ENCODE measurements around the gene TAOK3.

Gene TAOK3

GRCh38 chr12:118189741-118190191 is 182.9 kb downstream of the TAOK3 start:
- DNase-seq (ENCODE audit: low read depth): no peak
- peak overlapping the region; percentile 62 for H3K4me3 ChIP-seq (ENCODE audit: low read length)

GRCh38 chr12:118188690-118189371 is 183.9 kb downstream of the TAOK3 start:
- H3K4me3 ChIP-seq (ENCODE audit: low read length): peak overlapping the region; percentile 62
- DNase-seq (ENCODE audit: low read depth): no peak
- no peak for TF ChIP-seq CTCF (conservative IDR thresholded peaks at IDR 0.05; ENCODE audit: low read depth, low read length)

More at GRCh38 chr12:118189741-118190191, 182.9 kb downstream of the TAOK3 start:
- TF ChIP-seq CTCF (conservative IDR thresholded peaks at IDR 0.05; ENCODE audit: low read depth, low read length): no peak

GRCh38 chr12:118187751-118188435 is 184.8 kb downstream of the TAOK3 start:
- no peak for DNase-seq (ENCODE audit: low read depth)
- H3K4me3 ChIP-seq (ENCODE audit: low read length): peak overlapping the region; percentile 62
- no peak for TF ChIP-seq CTCF (conservative IDR thresholded peaks at IDR 0.05; ENCODE audit: low read depth, low read length)

DNA sequence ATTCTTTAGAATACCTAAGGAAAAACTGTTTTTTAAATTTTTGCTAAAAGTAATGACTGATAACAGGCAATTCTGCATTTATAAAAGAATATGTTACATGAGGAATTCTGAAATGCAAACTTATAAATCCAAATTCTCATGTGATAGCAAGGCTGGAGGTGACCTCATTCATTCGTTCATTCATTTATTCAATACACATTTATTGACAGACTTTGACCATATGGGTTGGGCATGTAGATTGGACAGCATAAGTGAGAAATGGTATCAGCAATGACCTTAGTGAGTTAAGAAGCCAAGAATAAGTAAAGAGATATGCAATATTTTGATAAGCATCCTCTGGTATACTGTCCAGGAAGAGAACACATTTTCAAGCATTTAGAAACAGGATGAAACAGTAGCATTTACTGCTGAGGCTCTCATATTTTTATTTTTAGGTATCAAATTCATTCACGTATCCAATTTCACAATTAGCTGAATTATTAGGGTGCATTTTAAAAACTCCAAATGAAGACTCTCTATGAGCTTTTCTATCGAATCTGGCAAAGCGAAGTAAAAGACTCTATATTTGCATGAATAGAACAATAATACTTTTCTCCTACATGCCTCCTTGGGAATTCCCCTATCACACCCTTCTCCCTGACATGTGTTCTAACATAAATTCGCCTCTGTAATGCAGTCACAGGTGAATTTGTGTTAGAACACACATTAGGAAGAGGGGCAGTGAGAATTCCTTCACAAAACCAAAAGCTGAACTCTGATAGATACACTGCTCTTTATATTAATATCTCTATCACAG is 186.9 kb downstream of the TAOK3 start:
- DNase-seq (ENCODE audit: low read depth): no peak
- TF ChIP-seq CTCF (conservative IDR thresholded peaks at IDR 0.05; ENCODE audit: low read depth, low read length): no peak
- no peak overlapping the region for H3K4me3 ChIP-seq (ENCODE audit: low read length)

- no peak for TF ChIP-seq CTCF (conservative IDR thresholded peaks at IDR 0.05; ENCODE audit: low read depth, low read length)
- no peak overlapping the region for H3K4me3 ChIP-seq (ENCODE audit: low read length)
- DNase-seq (ENCODE audit: low read depth): no peak
These were observed 189.0 kb downstream of the TAOK3 start for GRCh38 chr12:118183711-118184110.

- no peak for DNase-seq (ENCODE audit: low read depth)
- no peak for TF ChIP-seq CTCF (conservative IDR thresholded peaks at IDR 0.05; ENCODE audit: low read depth, low read length)
- H3K4me3 ChIP-seq (ENCODE audit: low read length): no peak overlapping the region
These were observed 189.6 kb downstream of the TAOK3 start for GRCh38 chr12:118183155-118183554.

All from retinal pigment epithelial cell (primary cell).